GM12875 (cell line): ENCODE data around the gene ADO.

Experiments used
- H3K4me3 ChIP-seq: one replicate; pipeline ENCODE4 v1.5.1; 2011; ENCODE audit warnings: low read depth, low read length, control low read depth
- CTCF ChIP-seq: IDR thresholded peaks from 2 replicates; pipeline ENCODE4 v1.5.1; 2011; ENCODE audit warnings: low read depth, mild to moderate bottlenecking, control low read depth, inconsistent platforms, low read length, moderate library complexity, borderline replicate concordance; ENCODE audit not compliant: insufficient read depth

Gene ADO

GRCh38 chr10:62763155-62763554, 41.4 kb upstream of the ADO start:
- no peak for TF ChIP-seq CTCF
- H3K4me3 ChIP-seq, result no peak overlapping the region

GRCh38 chr10:62764011-62764410, 40.5 kb upstream of the ADO start:
- no peak overlapping the region for H3K4me3 ChIP-seq
- no peak for TF ChIP-seq CTCF

GRCh38 chr10:62765726-62766125, 38.8 kb upstream of the ADO start:
- H3K4me3 ChIP-seq, result no peak overlapping the region
- no peak for TF ChIP-seq CTCF

GRCh38 chr10:62766386-62766785, 38.1 kb upstream of the ADO start:
- TF ChIP-seq CTCF, result no peak
- H3K4me3 ChIP-seq, result no peak overlapping the region

- H3K4me3 ChIP-seq, result no peak overlapping the region
- TF ChIP-seq CTCF, result no peak
Measured at GRCh38 chr10:62769574-62770242, 34.8 kb upstream of the ADO start.

GRCh38 chr10:62772186-62772974, 32.1 kb upstream of the ADO start:
- no peak for TF ChIP-seq CTCF
- no peak overlapping the region for H3K4me3 ChIP-seq

GRCh38 chr10:62778125-62778524, 26.4 kb upstream of the ADO start:
- TF ChIP-seq CTCF, result no peak

More at GRCh38 chr10:62778125-62778524, 26.4 kb upstream of the ADO start:
- no peak overlapping the region for H3K4me3 ChIP-seq
